ENCODE measurements around the gene GPR3.

DNA sequence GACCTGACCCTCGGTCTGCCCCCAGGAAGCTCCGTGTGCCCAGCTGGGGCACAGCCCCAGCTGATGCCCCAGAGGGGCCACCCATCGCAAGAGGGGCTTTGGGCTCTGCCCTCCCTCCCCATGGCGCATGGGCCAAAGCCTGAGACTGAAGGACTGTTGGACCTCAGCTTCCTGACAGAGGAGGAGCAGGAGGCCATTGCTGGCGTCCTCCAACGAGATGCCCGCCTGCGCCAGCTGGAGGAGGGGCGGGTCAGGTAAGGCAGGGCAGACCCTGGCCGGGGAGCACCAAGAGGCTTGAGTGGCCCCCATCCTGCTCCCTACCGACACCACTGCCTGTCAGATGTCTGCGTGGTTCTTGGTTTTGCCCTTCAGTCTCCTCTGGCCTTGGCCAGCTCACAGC, 47.1 kb upstream of the GPR3 start:
- TF ChIP-seq POLR2A (IDR thresholded peaks at IDR 0.05; ENCODE audit: low read depth, low read length) (no peak), SPI1 (IDR thresholded peaks at IDR 0.05; ENCODE audit: low read depth, low read length) (no peak), POLR2AphosphoS5 (IDR thresholded peaks at IDR 0.05; ENCODE audit: low read depth, low read length) (no peak), TAF1 (IDR thresholded peaks at IDR 0.05; ENCODE audit: low read depth, low read length) (no peak), POU2F2 (IDR thresholded peaks at IDR 0.05; ENCODE audit: low read depth, low read length) (no peak), PAX5 (IDR thresholded peaks at IDR 0.05; ENCODE audit: insufficient read depth, low read length, severe bottlenecking) (no peak)
